ENCODE data around the gene SLC6A8.
"Not testable (repeated sequence)": the region's sequence is repeated elsewhere in the genome, so short reads cannot be mapped to it uniquely, and the experiment has no call there.

SLC6A8 gene

DNA sequence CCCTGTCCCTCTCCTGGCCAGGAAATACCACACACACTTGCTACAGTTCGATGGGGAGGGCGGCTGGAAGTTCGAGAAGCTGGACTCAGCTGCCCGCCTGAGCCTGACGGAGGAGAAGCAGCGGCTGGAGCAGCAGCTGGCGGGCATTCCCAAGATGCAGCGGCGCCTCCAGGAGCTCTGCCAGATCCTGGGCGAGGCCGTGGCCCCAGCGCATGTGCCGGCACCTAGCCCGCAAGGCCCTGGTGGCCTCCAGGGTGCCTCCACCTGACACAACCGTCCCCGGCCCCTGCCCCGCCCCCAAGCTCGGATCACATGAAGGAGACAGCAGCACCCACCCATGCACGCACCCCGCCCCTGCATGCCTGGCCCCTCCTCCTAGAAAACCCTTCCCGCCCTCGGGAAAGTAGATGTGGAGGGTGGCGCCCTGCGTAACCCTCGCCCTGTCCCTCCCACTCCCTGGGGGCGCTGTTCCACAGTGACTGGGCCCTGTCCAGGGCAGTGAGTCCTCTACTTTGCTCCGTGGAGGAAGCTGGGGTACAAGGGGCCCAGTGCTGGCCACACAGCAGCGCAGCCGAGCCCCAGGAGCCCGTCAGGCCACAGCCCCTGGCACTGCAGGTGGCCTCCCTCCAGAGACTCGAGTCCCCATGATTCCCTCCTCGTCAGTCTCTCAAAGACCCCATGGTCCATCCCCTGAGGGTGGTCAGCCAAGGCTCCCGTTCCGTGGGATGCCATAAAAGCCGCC is 55.9 kb downstream of the SLC6A8 start:
- H3K36me3 Mint-ChIP-seq (ENCODE audit: low read depth); DNase-seq; H3K27ac Mint-ChIP-seq; ATAC-seq; H3K9me3 Mint-ChIP-seq; H3K4me3 Mint-ChIP-seq; H3K27me3 Mint-ChIP-seq: not testable (repeated sequence)
- H3K4me1 Mint-ChIP-seq, result peaks cover 14% of the 10 kb centered on the region

- H3K27me3 Mint-ChIP-seq, result peaks cover 4% of the 10 kb centered on the region
- DNase-seq, result no peak
- H3K4me1 Mint-ChIP-seq, result peaks cover 14% of the 10 kb centered on the region
- H3K9me3 Mint-ChIP-seq, result no peaks in the 10 kb centered on the region
- no peak overlapping the region for H3K4me3 Mint-ChIP-seq
- no peaks in the 10 kb centered on the region for H3K36me3 Mint-ChIP-seq (ENCODE audit: low read depth)
- no peak for ATAC-seq
- H3K27ac Mint-ChIP-seq, result no peak overlapping the region
Measured at GRCh38 chrX:153744210-153745066, 56.7 kb downstream of the SLC6A8 start.

DNA sequence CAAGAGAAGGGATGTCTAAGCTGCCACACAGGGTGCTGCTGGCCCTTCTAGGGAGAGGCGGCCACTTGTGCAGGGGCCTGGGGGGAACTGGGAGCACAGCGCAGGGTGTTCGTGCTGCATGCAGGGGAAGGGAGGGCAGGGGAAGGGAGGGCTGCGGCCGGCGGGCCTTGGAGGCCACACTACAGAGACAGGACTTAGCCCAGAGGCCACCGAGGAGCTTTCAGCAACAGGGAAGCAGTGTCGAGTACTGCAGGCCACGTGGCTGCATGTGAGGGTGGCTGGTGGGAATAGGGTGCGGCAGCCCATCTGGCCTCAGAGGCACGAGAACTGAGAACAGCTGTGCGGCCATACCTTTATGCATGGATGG is 57.3 kb downstream of the SLC6A8 start:
- not testable (repeated sequence) for H3K4me3 Mint-ChIP-seq; ATAC-seq; H3K27me3 Mint-ChIP-seq; H3K9me3 Mint-ChIP-seq; H3K4me1 Mint-ChIP-seq; H3K27ac Mint-ChIP-seq; H3K36me3 Mint-ChIP-seq (ENCODE audit: low read depth); DNase-seq
